WTC11 (cell line): ENCODE data around the gene FMO2.

ENCODE experiments used
- ATF3 ChIP-seq: sonication (generic); formaldehyde crosslinking; conservative IDR thresholded peaks from 2 replicates; pipeline ENCODE4 v1.8.1; 2022; ENCODE audit warnings: mild to moderate bottlenecking, missing genetic modification reagents
- ETV6 ChIP-seq: sonication (generic); formaldehyde crosslinking; IDR thresholded peaks from 2 replicates; pipeline ENCODE4 v1.8.1; 2022; ENCODE audit warnings: mild to moderate bottlenecking, missing genetic modification reagents
- JUN ChIP-seq: sonication (generic); formaldehyde crosslinking; IDR thresholded peaks from 2 replicates; pipeline ENCODE4 v1.8.0; 2023; ENCODE audit warnings: mild to moderate bottlenecking, missing genetic modification reagents
- NFE2L1 ChIP-seq: sonication (generic); formaldehyde crosslinking; IDR thresholded peaks from 2 replicates; pipeline ENCODE4 v1.8.1; 2023; ENCODE audit warnings: missing genetic modification reagents
- NR2C2 ChIP-seq: sonication (generic); formaldehyde crosslinking; IDR thresholded peaks from 2 replicates; pipeline ENCODE4 v1.8.0; 2022; ENCODE audit warnings: mild to moderate bottlenecking, missing genetic modification reagents
- PRDM15 ChIP-seq: sonication (generic); formaldehyde crosslinking; IDR thresholded peaks from 2 replicates; pipeline ENCODE4 v1.8.0; 2022; ENCODE audit warnings: missing genetic modification reagents
- TF ChIP-seq, protein P1 (sequence below): fragments of 200-600 bp; IDR thresholded peaks from 2 replicates; pipeline ENCODE4 v1.8.0; 2022; ENCODE audit warnings: antibody characterized with exemption
- TF ChIP-seq, protein P2 (sequence below): sonication (generic); formaldehyde crosslinking; IDR thresholded peaks from 2 replicates; pipeline ENCODE4 v1.8.1; 2023; ENCODE audit warnings: mild to moderate bottlenecking, missing genetic modification reagents, moderate library complexity
- TF ChIP-seq, protein P3 (sequence below): sonication (generic); formaldehyde crosslinking; IDR thresholded peaks from 2 replicates; pipeline ENCODE4 v1.8.0; 2022; ENCODE audit warnings: mild to moderate bottlenecking, missing genetic modification reagents

DNA sequence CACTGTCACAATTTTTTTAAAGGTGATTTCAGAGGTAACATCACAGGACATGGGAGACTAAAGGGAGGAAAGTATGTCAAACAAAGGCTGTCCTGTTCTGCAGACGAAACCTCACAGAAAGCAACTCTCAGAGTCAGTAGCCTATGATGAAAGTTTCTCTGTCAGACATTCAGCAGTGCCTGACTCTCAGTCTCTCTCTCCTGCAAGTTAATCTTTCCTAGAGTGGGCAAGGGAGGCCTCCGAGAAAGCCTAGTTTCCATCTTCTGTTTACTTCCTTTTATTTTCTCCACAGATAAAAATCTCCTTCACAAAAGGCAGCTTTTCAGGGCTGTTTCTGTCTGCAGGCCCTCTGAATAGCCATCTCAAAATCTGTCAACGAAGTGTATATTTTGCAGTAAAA, 24.9 kb upstream of the FMO2 start:
- no peak for TF ChIP-seq ATF3 (CRISPR knock-in tag)
- TF ChIP-seq, protein P1, sequence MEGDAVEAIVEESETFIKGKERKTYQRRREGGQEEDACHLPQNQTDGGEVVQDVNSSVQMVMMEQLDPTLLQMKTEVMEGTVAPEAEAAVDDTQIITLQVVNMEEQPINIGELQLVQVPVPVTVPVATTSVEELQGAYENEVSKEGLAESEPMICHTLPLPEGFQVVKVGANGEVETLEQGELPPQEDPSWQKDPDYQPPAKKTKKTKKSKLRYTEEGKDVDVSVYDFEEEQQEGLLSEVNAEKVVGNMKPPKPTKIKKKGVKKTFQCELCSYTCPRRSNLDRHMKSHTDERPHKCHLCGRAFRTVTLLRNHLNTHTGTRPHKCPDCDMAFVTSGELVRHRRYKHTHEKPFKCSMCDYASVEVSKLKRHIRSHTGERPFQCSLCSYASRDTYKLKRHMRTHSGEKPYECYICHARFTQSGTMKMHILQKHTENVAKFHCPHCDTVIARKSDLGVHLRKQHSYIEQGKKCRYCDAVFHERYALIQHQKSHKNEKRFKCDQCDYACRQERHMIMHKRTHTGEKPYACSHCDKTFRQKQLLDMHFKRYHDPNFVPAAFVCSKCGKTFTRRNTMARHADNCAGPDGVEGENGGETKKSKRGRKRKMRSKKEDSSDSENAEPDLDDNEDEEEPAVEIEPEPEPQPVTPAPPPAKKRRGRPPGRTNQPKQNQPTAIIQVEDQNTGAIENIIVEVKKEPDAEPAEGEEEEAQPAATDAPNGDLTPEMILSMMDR, result no peak
- no peak for TF ChIP-seq NR2C2
- TF ChIP-seq, protein P2, sequence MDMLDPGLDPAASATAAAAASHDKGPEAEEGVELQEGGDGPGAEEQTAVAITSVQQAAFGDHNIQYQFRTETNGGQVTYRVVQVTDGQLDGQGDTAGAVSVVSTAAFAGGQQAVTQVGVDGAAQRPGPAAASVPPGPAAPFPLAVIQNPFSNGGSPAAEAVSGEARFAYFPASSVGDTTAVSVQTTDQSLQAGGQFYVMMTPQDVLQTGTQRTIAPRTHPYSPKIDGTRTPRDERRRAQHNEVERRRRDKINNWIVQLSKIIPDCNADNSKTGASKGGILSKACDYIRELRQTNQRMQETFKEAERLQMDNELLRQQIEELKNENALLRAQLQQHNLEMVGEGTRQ, result no peak
- no peak for TF ChIP-seq ETV6
- TF ChIP-seq NFE2L1, result no peak
- TF ChIP-seq JUN (CRISPR knock-in tag), result no peak
- TF ChIP-seq, protein P3, sequence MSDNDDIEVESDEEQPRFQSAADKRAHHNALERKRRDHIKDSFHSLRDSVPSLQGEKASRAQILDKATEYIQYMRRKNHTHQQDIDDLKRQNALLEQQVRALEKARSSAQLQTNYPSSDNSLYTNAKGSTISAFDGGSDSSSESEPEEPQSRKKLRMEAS (CRISPR knock-in tag), result no peak
- TF ChIP-seq PRDM15 (CRISPR knock-in tag), result no peak
